GM21529 (cell line): ENCODE results near the gene PTGER3.
A peak's percentile ranks its signal among the peaks of the same experiment; 100 is the strongest.

Experiments
- ATAC-seq: cut with Tn5 transposase; IDR thresholded peaks from one replicate; pipeline ENCODE4 v1.9.1; 2021; ENCODE audit not compliant: unreplicated experiment

The PTGER3 gene

DNA sequence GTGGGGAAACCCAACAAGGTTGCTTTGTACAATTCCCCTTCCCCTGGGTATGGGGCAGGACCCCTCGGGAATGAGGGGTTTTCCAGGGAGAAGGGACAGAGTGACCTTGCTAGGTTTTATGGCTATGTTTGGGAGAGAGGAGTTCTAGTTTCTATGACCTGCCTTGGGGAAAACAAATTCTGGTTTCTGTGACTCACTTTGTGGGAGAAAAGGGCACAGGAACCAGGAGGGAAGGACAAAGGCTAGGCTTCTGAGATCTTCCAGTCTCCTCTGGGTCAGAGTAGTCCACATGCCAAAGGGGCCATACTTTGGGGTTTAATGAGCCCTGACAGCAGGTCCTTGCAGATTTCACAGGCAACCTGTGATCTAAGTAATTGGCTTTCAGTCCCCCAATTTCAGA lies 5.5 kb upstream of the PTGER3 start:
- no peak for ATAC-seq

DNA sequence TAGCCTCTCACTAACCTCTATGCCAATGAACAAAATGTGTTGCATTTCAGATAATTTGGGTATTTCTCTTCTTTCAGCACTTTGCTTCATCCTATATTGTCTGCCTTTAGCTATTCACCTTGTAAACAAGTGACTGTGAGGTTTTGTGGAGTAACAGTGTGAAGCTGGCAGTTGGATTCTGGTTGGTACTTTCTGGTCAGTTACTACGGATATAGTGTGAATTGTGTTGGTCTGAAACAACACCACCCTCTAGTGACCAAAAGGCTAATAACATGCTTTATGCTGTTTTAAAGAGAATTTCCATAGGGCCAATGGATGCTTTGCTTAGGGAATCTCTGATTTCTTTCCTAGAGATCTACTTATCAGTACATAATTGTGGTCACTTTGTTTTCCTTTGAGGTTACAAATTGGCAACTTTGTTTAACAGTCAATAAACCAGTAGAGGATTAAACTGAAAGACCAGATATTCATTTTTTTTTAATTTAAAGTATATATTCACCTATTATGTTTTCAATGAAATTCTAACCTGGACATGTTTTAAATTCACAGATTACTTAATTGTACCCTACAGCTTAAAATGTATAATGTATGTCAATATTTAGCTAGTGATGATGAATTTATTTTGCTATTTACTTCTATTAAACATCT lies 2.5 kb upstream of the PTGER3 start:
- ATAC-seq, result peak; percentile 72

DNA sequence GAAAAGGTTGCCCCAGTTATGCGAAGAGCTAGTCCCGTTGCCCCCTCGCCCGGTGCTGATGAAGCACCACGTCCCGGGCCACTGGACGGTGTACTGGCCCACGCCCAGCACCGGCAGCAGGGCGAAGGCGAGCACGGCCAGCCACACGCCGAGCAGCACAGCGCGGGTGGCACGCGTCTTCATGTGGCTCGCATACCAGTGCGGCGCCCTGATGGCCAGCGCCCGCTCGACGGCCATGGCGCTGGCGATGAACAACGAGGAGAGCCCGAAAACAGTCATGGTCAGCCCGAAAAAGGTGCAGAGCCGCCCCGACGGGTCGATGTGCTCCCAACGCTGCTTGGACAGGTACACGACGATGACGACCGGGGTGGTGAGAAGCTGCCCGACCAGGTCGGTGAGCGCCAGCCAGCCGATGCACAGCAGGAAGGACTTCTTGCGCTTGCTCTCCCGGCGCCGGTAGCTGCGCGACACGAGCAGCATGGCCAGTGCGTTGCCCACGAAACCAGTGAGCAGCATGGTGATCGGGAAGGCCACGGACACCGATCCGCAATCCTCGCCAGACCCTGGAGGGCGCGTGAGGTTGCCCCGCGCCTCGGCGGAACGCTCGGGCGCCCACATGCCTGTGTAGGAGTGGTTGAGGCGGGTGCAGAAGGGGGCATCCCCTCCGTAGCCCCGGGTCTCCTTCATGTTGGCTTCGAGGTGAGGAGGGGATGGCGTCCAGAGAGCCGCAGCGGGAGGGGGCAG lies 553 bp downstream of the PTGER3 start:
- peak; percentile 6 for ATAC-seq

DNA sequence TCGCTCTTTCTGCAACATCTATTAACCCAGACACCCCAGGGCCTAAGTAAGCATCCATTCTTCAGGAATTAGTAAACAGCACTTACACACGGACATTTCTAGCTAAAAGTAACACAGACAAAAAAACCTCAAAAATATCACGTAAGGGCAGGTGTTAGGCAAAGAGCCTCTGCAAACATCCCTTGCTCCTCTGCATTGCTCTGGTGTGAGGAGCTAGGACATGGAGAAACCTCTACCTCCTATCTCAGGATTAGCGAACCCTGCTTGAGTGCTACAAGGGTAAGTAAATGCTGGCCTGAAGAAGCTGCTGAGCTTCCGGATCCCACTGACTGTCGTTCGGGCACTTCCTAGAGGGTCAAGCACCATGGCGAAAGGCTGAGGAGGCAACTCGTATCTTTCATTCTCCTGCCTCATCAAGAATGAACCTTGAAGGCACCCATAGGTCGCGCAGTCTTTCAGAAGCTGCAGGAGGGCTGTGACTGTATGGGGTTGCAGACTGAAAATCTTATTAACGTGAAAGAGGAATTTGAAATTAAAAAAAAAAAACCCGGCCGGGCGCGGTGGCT lies 2.1 kb downstream of the PTGER3 start:
- ATAC-seq, result no peak

DNA sequence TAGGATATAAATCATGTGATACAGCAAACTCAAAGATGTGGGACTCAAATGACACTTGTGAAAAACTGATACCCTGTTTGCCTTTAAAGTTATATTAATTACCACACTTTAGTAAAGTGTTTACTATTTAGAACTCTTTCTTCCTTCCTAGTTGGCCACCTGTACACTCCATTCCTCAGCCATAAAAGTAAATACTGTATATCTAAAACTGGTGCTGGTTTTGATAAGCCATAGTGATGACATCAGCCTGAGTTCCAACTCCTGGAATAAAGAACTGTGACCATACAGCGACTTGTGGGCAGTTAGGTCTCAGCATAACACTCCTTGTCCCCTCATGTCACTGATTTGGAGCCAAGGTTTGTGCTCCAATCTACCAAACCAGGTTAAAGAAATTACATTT lies 2.8 kb downstream of the PTGER3 start:
- ATAC-seq, result no peak

DNA sequence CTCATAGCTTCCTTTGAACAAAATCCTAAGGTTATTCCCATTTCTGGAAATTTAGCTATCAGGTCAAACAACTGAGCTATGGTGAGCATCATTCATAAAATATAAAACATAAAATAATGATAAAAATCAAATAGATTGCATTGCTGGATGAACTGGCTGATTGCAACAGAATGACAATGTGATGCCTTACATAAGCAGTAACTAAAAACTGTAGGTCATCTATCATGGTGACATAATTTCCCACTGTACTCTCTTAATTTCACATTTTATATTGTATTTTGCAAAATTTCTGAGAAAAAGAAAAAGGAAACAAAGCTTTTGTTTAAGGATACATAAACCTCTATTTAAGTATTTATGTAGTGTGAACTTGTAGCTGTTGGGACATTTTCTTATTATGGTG lies 4.6 kb downstream of the PTGER3 start:
- no peak for ATAC-seq

DNA sequence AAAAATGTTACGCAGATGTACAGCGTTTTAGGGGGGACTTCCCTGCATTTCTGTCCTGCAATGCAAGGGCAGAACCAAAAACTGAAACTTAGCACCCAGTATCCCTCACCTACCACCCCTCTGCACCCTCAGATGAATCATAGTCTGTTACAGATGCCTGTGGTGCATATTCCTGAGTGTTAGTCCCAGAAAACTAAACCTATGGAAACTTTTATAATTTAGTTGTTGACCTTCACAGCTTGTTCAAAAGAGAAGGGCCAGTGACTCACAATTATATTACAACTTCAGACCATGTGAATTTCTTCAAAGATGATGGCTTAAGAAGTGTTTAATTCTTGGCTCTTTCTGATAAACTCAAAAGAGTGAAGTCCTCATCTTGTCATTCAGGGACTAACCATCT lies 5.8 kb downstream of the PTGER3 start:
- no peak for ATAC-seq

DNA sequence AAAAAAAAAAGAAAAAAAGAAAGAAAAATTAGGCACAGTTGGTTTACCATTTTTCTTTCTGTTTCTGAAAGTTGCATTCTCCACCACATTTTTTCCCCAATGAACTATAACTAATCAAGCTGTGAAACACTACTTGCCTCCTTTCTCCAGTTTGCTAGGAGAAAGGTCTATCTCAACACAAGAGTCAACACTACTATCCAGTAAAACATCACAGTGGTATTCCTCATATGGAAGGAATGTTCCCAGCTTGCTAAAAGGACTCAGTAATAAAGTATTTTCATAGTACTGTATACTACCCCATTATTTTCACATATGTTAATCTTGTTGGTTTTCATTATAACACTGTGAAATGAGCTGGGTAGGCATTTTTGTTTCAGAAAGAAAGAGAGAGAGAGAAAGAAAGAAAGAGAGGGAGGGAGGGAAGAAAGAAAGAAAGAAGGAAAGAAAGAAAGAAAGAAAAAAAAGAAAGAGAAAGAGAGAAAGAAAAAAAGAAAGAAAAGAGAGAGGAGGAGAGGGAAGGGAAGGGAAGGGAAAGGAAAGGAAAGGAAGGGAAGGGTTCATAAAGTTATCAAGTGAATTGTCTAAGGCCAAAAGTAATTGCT lies 7.9 kb downstream of the PTGER3 start:
- no peak for ATAC-seq

DNA sequence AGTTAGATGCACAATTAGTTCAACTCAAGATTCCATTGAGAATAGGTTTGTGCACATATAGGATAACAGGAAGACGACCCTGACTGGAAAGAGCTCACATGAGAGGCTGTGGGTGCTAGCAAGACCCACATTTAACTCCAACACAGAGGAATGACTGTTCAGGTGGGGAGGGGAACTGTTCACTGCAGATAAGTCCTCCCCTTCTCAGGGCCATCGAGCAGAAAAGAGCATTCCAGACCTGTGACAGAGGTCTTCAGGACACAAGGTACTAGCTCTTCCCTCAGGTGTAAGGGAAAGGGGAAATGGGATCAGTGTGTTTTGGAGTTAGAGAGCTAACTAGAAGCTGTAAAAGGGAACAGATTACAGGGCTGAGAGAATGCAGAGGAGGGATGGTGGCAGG lies 8.7 kb downstream of the PTGER3 start:
- no peak for ATAC-seq

DNA sequence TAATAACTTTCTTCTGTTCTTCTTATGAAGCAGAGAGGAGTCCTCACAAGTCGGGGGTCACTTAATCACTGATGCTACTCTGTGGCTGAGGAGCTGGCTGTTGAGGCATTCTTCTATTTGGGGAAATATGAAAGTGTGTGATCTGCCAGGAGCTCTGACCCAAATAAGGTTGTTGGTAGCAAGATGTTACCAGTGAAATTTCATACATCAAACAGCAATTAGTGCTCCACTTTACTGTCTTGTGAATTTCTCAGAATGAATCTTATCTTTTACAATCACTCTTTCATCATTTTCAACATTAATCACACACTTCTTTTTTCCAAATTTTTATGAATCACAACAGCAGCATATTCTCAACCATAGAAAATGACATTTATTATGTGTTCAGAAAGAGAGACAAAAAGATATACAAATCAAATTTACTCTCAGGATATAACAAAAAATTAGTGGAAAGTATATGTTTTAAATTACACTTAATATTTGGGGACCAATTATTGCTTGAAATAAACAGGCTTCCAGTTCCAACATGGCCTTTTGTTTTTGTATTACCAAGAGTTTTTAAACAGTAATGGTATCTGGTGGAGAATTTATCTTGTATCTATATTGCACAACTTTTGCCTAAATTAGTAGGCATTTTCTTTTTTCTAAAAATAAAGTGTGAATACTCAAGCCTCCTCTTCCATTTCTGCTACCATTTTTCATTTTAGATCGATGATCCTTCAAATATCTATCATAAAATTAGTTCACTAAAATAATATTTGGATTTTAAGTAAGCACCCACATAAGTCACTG lies 9.6 kb downstream of the PTGER3 start:
- no peak for ATAC-seq

DNA sequence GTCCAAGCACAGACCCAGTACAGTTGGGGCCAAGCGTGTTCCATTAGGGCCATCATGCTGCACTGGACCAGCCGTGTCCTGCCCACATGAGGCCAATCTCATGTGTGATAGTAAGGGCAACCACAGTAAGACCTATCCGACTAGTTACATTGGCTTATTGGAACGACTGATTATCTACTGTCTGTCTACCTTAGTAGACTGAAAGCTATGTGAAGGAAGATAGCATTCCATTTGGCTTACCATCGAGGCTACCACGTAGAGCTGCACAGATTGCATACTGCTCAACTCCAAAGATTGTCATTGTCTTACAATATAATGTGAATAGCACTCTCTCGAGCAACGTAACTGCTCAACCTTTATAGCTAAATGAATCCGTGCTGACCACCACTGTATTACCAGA lies 10.6 kb downstream of the PTGER3 start:
- no peak for ATAC-seq

DNA sequence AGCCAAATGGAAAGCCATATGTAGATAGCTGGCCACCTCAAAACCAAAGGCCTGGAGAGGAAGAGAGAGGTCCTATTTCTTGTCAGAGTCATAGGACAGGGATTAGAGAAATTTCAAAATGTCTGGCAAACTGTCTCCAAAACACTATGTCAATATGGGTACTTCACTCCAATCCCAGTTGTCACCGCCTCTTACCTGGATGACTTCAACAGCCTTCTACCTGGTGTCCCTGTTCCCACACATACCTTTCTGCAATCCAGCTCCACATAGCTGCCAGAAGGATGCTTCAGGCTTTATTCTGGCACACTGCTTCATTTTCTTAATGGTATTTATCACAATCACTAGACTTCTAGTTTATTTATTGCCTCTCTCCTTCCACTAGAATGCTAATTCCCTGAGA lies 14.5 kb downstream of the PTGER3 start:
- no peak for ATAC-seq

DNA sequence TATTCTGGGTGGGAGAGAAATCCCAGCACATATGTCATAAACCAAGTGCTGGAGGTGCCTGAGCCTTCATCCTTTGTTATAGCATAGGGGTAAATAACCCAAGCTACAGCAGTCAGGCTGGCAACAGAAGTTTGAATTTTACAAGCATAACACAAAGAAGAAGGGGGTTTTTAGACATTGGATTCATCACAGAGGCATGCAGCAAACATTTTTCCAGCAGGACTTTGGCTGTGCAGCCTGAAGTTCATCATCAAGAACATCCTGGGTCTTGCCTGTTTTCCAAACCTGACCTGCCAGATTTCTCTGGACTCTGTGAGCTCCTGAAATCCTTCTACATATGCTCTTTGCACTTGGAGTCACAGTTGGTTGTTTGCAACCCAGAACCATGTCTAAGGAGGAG lies 16.2 kb downstream of the PTGER3 start:
- no peak for ATAC-seq

DNA sequence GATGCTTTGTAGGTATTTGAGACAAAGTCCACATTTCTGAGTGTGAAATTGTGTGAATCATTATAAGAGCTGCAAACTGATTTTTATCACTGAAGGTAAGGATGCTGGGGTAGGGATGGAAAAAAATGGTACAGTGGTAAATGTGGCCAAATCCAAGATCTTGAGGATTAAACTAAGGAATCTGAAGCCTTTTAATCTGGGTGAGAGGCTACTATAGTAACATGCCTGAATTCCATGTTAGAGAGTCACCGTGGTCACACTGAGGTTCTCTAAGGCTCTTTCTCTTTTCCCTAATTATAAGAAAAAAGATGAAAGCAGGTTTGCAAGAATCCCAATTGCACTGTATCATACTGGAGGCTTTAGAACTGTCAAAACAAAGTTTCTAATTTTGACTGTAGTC lies 17.6 kb downstream of the PTGER3 start:
- ATAC-seq, result no peak

DNA sequence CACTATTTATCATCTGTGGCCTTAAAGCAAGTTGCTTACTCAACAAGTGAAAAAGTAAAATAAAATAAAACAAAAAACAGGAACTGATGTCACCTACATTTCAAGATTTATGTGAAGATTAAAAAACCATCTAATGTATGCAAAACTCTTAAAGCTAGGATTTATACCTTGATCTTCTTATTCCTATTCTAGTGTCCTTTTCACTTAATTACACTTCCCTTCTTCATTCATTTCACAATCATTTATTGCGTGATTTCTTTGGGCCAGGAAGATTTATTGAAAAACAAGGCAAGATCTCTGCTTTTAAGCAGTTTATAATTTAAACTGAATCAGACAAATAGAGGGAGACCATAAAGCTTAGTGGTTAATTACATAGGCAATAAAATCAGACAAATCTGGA lies 18.6 kb downstream of the PTGER3 start:
- ATAC-seq, result no peak

DNA sequence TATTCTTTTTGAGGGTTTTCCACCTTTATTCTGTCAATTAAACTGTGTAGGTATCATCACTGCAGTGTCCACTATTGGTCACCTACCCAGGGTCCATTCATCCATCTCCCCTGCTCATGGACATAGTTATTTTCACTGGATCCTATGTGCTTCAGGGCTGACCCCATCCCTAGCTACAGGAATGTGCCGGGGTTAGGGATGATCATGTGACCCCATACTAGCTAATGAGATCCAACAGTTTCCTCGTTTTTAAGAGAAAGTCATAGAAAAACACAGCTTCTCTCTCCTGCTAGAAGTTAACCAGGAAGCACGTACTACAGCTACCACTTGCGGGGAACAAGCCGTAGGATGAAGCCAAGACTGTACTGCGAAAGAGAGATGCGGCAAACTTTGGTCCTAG lies 19.6 kb downstream of the PTGER3 start:
- no peak for ATAC-seq

DNA sequence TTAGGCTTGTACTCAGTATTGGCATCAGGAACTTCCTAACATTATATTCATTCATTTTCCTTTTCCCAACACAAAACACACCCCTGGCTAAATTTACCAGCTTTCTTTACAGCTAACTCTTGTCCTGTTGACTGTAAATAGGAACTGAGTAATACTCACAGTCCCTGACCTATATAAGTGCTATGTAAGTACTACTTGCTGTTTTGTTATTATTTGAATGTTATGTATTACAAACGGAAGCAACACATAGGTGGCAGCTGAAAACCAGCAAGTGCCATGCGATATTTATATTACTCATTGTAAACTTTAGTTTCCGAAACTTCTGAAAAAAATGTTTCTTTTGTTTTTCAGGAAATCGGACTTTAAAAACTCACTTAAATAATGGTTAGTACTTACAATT lies 21.5 kb downstream of the PTGER3 start:
- ATAC-seq, result no peak

DNA sequence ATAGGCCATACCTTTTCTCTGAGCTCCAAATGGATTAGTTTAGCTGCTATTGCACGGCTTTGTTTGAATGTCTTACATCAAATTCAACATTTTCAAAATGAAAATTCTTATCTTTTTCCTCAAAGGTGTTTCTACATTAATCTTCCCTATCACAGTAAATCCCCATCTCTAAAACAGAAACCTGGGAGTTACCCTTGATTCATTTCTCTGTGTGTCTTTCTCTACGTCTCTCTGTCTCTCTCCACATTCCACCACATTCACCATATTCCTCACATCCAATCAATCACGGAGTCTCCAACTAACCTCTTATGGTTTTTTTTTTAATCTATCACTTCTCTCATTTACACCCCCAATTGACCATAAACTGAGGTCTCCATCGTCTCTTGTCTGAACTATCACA lies 24.1 kb downstream of the PTGER3 start:
- ATAC-seq, result no peak

DNA sequence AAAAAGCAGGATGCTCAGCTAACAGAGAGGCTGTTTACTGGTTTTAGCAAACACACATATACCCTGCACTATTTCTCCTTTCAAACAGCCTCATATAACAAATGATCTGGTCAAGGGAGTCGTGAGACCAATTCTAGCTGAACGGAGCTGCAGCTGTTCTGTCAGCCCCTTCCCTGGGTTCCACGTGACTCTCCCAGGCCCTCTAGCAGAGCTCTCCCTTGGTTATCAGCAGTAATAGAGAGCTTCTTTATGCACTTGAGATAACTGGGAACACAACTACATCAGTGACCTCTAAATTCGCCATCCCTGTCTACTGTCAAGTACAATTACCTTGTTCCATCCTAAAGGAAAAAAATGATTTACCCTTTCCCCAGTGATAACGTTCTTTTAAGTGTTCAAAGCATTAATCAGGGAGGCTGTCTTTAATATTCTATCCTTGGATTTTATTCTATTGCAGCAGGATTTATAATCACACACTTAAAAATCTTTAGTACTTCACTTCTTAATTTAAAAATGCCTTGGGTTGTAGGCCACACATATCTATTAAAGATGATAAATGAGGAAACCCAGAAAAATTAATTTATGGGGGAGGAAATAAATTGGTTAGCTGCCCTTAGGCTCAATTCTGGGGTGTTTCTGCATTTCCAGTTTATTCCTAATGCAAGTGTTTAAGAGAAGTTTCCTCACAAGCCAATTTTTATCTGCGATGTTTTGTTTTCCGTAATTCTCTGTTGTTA lies 28.2 kb downstream of the PTGER3 start:
- ATAC-seq, result no peak

DNA sequence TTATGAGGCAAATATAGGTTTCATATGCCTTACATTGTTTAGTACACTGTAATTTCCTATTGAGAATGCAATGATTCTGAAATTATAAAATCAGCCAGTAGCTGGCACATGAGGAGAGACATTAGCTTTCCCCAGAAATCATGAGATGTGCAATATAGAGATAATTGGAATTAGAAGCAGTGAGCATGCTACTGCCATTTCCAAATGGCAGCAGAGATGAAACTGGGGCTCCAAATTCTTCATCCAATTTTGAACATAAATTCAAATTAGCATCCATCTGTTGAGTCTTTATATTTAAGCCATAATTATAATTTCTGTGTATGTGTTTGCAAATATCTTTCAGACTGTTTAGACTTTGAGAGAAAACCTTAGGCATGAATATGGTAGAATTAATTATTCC lies 28.8 kb downstream of the PTGER3 start:
- no peak for ATAC-seq

DNA sequence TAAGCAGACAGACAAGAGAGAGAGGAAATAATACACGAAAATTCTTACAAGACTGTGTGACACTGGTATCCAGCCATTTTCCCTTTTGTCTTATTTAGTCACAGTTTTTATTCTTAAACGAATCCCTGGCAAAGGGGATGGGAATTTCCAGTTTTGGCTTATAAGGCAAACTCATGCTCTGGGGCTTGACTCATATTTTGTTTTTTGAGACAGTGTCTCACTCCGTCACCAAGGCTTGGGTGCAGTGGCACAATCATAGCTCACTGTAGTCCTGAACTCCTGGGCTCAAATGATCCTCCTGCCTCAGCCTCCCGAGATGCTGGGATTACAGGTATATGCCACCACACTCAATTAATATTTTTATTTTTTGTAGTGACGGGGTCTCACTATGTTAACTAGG lies 31.9 kb downstream of the PTGER3 start:
- no peak for ATAC-seq
